Astrocyte (in vitro differentiated cells and primary cell): ENCODE results near the gene FAM3A. TPM values are rescaled to one million over a fixed set of nuclear protein-coding genes. Genes with fewer than 3 reads are reported as not detected.

Experiments used
- DNase-seq: peaks from one replicate; pipeline ENCODE4 v3.0.0-alpha.2; 2010; ENCODE audit warnings: low read depth
- FAIRE-seq: peaks from 2 replicates; lab custom pipeline; 2011; peaks lifted over from hg19 to GRCh38; lab: Jason Lieb, UNC
- H2AFZ ChIP-seq: 2 replicates; pipeline ENCODE4 v1.6.0; 2012; ENCODE audit warnings: low read depth, low read length, inconsistent platforms
- H3K27ac ChIP-seq: 2 replicates; pipeline ENCODE4 v1.5.1; 2011; ENCODE audit warnings: low read depth, low read length, inconsistent platforms
- H3K27me3 ChIP-seq: 2 replicates; pipeline ENCODE4 v1.6.0; 2011; ENCODE audit warnings: low read length, inconsistent platforms; ENCODE audit not compliant: insufficient read depth
- H3K36me3 ChIP-seq: 2 replicates; pipeline ENCODE4 v1.5.1; 2011; ENCODE audit warnings: low read length, inconsistent platforms; ENCODE audit not compliant: insufficient read depth
- H3K4me1 ChIP-seq: 2 replicates; pipeline ENCODE4 v1.5.1; 2011; ENCODE audit warnings: low read length, inconsistent platforms; ENCODE audit not compliant: insufficient read depth
- H3K4me2 ChIP-seq: 2 replicates; pipeline ENCODE4 v1.6.0; 2012; ENCODE audit warnings: low read length, inconsistent platforms
- H3K4me3 ChIP-seq: 2 replicates; pipeline ENCODE4 v1.5.1; 2011; ENCODE audit warnings: low read depth, mild to moderate bottlenecking, low read length, inconsistent platforms; ENCODE audit not compliant: insufficient read depth
- H3K79me2 ChIP-seq: 2 replicates; pipeline ENCODE4 v1.6.0; 2012; ENCODE audit warnings: mild to moderate bottlenecking, low read length, inconsistent platforms; ENCODE audit not compliant: insufficient read depth
- H3K9ac ChIP-seq: 2 replicates; pipeline ENCODE4 v1.6.0; 2012; ENCODE audit warnings: mild to moderate bottlenecking, low read length, inconsistent platforms
- H3K9me3 ChIP-seq: 2 replicates; pipeline ENCODE4 v1.5.1; 2012; ENCODE audit warnings: low read depth, mild to moderate bottlenecking, low read length, inconsistent platforms; ENCODE audit not compliant: insufficient read depth
- H4K20me1 ChIP-seq: 2 replicates; pipeline ENCODE4 v1.6.0; 2012; ENCODE audit warnings: low read length, inconsistent platforms; ENCODE audit not compliant: insufficient read depth
- H3K27ac Mint-ChIP-seq: one replicate; pipeline ENCODE4 v1.8.0; 2021; ENCODE audit warnings: mild to moderate bottlenecking, mixed read lengths; ENCODE audit not compliant: unreplicated experiment
- H3K27me3 Mint-ChIP-seq: one replicate; pipeline ENCODE4 v1.8.0; 2021; ENCODE audit warnings: low read depth, mixed read lengths; ENCODE audit not compliant: unreplicated experiment
- H3K36me3 Mint-ChIP-seq: one replicate; pipeline ENCODE4 v1.8.0; 2021; ENCODE audit warnings: low read depth, mixed read lengths; ENCODE audit not compliant: unreplicated experiment
- H3K4me1 Mint-ChIP-seq: one replicate; pipeline ENCODE4 v1.8.0; 2021; ENCODE audit warnings: low read depth, mixed read lengths; ENCODE audit not compliant: unreplicated experiment
- H3K4me3 Mint-ChIP-seq: one replicate; pipeline ENCODE4 v1.8.0; 2021; ENCODE audit warnings: mild to moderate bottlenecking, moderate library complexity, mixed read lengths; ENCODE audit not compliant: unreplicated experiment
- H3K9me3 Mint-ChIP-seq: one replicate; pipeline ENCODE4 v1.8.0; 2021; ENCODE audit warnings: mild to moderate bottlenecking, mixed read lengths; ENCODE audit not compliant: unreplicated experiment
- CTCF ChIP-seq: IDR thresholded peaks from 2 replicates; pipeline ENCODE4 v1.5.1; 2011; ENCODE audit warnings: low read depth, mild to moderate bottlenecking, inconsistent platforms, low read length, moderate library complexity; ENCODE audit not compliant: insufficient read depth
- EZH2 ChIP-seq: IDR thresholded peaks from 2 replicates; pipeline ENCODE4 v1.6.1; 2012; ENCODE audit warnings: mild to moderate bottlenecking, low read length, inconsistent platforms; ENCODE audit not compliant: insufficient read depth
- total RNA-seq: library from RNA; stranded (reverse); gene quantifications from 2 replicates; pipeline ENCODE4 v1.2.1, GENCODE V29; 2021

Gene FAM3A
- total RNA-seq, 1 donor from 2014 or later = 20.9 TPM

- no peaks in the 10 kb centered on the region for H3K27me3 ChIP-seq
- H3K79me2 ChIP-seq = no peaks in the 10 kb centered on the region
- H3K4me1 Mint-ChIP-seq = peaks cover 3% of the 10 kb centered on the region
- no peak overlapping the region for H3K4me3 ChIP-seq
- no peak for FAIRE-seq
- no peak for DNase-seq
- no peak overlapping the region for H3K9ac ChIP-seq
- H3K9me3 Mint-ChIP-seq = no peaks in the 10 kb centered on the region
- TF ChIP-seq CTCF (no peak), EZH2 (no peak)
- H3K27ac ChIP-seq = no peak overlapping the region
- H2AFZ ChIP-seq = no peak overlapping the region
- H3K4me3 Mint-ChIP-seq = no peak overlapping the region
- no peak overlapping the region for H3K27ac Mint-ChIP-seq
- no peaks in the 10 kb centered on the region for H3K9me3 ChIP-seq
- H3K36me3 ChIP-seq = no peaks in the 10 kb centered on the region
- no peaks in the 10 kb centered on the region for H3K36me3 Mint-ChIP-seq
- no peaks in the 10 kb centered on the region for H4K20me1 ChIP-seq
- H3K4me2 ChIP-seq = no peak overlapping the region
- peaks cover 2% of the 10 kb centered on the region for H3K27me3 Mint-ChIP-seq
- no peaks in the 10 kb centered on the region for H3K4me1 ChIP-seq
Observed at GRCh38 chrX:154495472-154495922, 20.5 kb downstream of the FAM3A start.

- no peaks in the 10 kb centered on the region for H4K20me1 ChIP-seq
- Mint-ChIP-seq H3K9me3 (no peaks in the 10 kb centered on the region), H3K4me3 (no peak overlapping the region), H3K27me3 (peaks cover 2% of the 10 kb centered on the region), H3K27ac (no peak overlapping the region), H3K4me1 (peaks cover 3% of the 10 kb centered on the region), H3K36me3 (no peaks in the 10 kb centered on the region)
- no peaks in the 10 kb centered on the region for H3K27me3 ChIP-seq
- FAIRE-seq (no peak), DNase-seq (no peak)
- H3K4me3 ChIP-seq = no peak overlapping the region
- H3K4me1 ChIP-seq = peaks cover 2% of the 10 kb centered on the region
- H3K79me2 ChIP-seq = peaks cover 5% of the 10 kb centered on the region
- H3K36me3 ChIP-seq = no peaks in the 10 kb centered on the region
- H3K4me2 ChIP-seq = no peak overlapping the region
- H3K27ac ChIP-seq = no peak overlapping the region
- no peak overlapping the region for H3K9ac ChIP-seq
- no peak overlapping the region for H2AFZ ChIP-seq
- no peaks in the 10 kb centered on the region for H3K9me3 ChIP-seq
- TF ChIP-seq EZH2 (no peak), CTCF (no peak)
Observed at GRCh38 chrX:154494715-154495114, 21.3 kb downstream of the FAM3A start.

GRCh38 chrX:154490414-154491083 lies 25.5 kb downstream of the FAM3A start, which contains the start of gene SLC10A3:
Gene SLC10A3, minus strand, starts transcription at chrX:154490629. Its CDS starts 1,689 bp downstream, at chrX:154488940.
- TF ChIP-seq CTCF (no peak), EZH2 (no peak)
- Histone ChIP-seq H4K20me1 (no peaks in the 10 kb centered on the region), H3K4me1 (peaks cover 14% of the 10 kb centered on the region), H3K4me3 (peak within 1 kb of the TSS; percentile 73), H3K27me3 (no peaks in the 10 kb centered on the region), H3K27ac (peak within 1 kb of the TSS; percentile 89), H3K79me2 (peaks cover 24% of the 10 kb centered on the region), H3K4me2 (peak within 1 kb of the TSS; percentile 87), H3K36me3 (no peaks in the 10 kb centered on the region), H3K9ac (peak within 1 kb of the TSS; percentile 84), H3K9me3 (no peaks in the 10 kb centered on the region), H2AFZ (peak within 1 kb of the TSS; percentile 63)
- peak within 1 kb of the TSS; percentile 89 for H3K4me3 Mint-ChIP-seq
- FAIRE-seq = no peak
- no peaks in the 10 kb centered on the region for H3K36me3 Mint-ChIP-seq
- peak; percentile 81 for DNase-seq
- peaks cover 2% of the 10 kb centered on the region for H3K27me3 Mint-ChIP-seq
- H3K27ac Mint-ChIP-seq = peak within 1 kb of the TSS; percentile 95
- H3K4me1 Mint-ChIP-seq = no peaks in the 10 kb centered on the region
- no peaks in the 10 kb centered on the region for H3K9me3 Mint-ChIP-seq
